GM21390 (cell line): Measurements from ENCODE around the gene B3GALT2.
A peak's percentile ranks its signal among the peaks of the same experiment; 100 is the strongest.
"Not testable (repeated sequence)": the region's sequence is repeated elsewhere in the genome, so short reads cannot be mapped to it uniquely, and the experiment has no call there.

ENCODE experiments used
- ATAC-seq: cut with Tn5 transposase; IDR thresholded peaks from one replicate; pipeline ENCODE4 v1.9.1; 2021; ENCODE audit not compliant: unreplicated experiment

Gene B3GALT2, protein sequence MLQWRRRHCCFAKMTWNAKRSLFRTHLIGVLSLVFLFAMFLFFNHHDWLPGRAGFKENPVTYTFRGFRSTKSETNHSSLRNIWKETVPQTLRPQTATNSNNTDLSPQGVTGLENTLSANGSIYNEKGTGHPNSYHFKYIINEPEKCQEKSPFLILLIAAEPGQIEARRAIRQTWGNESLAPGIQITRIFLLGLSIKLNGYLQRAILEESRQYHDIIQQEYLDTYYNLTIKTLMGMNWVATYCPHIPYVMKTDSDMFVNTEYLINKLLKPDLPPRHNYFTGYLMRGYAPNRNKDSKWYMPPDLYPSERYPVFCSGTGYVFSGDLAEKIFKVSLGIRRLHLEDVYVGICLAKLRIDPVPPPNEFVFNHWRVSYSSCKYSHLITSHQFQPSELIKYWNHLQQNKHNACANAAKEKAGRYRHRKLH

DNA sequence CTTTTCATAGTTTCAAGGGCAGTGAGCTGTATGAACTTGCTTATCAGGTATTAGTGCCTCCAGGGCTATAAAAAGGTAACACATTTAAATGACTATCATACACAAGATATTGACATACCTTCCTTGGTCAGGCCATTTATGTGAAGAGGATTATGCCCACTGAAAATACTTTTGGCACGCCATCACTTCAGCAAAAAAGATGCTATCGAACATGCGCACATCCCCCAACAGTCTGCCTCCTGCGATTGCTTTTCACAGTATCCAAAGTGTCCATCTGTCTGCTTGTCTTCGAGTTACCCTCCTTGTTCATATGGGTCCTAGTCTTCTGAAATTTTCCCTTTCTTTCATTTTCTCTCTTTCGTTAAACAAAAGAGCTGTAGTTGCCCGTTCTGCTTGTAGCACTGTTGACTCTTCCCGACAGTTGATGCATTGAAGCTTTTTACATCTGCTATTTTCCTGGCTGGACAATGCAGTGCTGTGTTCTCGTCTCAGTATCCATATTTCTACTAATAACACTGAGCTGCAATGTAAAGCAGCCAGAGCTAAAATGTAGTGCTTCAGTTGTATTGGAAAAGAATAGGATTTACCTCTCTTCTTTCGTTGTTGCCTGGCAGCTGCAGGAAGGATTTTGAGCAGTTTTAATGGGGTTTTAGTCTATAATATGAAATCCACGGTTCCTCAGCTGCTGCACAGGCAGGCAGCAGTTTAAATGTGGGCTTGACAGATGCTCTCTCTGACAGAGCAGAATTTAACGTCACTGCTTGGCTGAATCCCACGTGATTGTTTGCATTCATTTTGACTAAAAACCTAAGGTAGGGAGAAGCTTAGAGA, at the start of gene B3GALT2:
Gene B3GALT2, minus strand, starts transcription at position 713 of the 831 bp plus-strand sequence. CDS start 5,051 bp downstream, outside the sequence.
- no peak for ATAC-seq

DNA sequence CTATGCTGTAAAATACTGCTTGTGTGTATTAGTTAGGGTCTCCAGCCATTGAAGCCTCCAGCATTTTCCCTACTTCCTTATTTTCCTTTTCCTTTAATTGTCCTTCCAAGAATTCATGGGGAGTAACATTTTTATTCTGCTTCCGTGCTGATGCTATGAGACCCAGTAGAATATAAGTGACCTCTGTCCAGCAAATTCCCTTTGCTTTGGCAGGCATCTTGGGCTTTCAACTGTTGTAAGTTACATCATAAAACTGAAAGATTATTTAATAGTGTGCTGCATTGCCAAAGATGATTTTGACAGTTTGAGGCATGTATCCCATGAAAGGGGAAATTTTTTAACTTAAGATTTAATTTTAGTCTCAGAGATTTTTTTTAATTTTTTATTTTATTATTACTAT, 48.1 kb upstream of the B3GALT2 start:
- ATAC-seq, result no peak

DNA sequence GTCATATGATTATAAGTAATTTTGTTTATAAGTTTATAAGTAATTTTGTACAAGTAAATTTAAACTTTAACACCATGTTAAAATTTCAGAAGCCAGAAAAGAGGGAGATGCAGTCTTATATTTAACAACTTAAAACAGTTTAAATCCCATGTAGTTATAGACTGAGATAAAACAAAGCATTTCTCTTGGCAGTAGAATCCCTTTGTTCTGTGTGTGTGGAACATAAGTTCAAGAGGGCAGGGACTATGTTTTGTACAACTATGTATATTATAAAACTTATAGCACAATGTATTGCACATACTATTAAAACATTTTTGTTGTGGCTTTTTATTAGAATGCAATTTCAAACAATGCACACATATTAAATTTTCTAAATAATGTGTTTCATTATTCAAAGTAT, 44.7 kb upstream of the B3GALT2 start:
- ATAC-seq, result not testable (repeated sequence)

DNA sequence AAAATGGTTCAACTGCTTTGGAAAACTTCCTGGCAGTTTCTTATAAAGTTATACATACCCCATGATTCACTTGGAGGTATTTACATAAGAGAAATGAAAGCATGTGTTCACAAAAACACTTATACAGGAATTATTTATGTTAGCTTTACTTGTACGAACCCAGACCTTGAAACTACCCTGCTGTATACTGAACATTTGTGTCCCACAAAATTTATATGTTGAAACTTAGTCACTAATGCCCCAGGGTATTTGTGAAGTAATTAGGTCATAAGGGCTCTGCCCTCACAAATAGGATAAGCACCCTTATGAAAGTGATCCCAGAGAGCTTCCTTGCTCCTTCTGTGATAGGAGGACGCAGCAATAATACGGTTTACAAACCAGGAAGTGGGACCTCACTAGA, 42.7 kb upstream of the B3GALT2 start:
- ATAC-seq, result no peak

DNA sequence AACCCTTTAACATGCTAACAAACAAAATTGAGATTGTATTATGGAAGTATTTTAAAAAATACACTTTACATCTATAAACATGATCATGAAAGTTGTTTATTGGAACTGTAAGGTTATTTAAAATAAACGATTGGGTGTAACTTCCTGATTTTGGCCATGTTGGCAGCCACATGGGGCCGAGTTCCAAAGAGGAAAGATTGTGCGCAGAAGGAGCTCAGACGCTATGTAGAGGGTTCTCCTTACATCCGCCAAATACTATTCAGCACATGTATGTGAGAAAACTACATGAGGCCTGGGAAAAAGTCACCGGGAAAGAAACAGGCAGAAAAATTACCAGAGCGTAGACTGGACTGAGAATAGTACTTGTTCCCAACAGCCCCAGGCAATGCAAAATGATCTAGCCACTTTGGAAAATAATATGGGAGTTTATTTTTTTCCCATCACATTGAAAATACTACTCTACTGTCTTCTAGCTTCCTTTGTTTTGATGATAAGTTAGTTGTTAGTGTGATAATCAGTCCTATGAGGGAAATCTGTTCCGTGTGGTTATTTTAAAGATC, 35.7 kb upstream of the B3GALT2 start:
- no peak for ATAC-seq

DNA sequence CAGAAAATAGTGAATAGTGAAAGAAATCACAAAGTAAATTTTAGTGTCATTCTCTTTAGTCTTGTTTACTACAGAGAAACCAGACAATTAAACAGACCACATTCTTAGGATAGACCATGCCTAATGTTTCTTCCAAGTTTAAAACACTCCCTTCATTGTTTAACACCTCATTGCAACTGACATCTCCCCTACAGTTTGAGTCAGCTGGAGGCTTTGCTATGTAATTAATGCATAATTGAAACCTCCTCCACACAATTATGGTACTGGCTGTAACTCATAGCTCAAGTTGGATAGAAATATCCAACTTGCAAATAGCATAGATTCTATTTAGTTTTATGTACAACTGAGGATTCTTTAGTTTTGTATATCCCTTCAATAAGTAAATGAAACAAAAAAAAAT, 35.2 kb upstream of the B3GALT2 start:
- no peak for ATAC-seq

DNA sequence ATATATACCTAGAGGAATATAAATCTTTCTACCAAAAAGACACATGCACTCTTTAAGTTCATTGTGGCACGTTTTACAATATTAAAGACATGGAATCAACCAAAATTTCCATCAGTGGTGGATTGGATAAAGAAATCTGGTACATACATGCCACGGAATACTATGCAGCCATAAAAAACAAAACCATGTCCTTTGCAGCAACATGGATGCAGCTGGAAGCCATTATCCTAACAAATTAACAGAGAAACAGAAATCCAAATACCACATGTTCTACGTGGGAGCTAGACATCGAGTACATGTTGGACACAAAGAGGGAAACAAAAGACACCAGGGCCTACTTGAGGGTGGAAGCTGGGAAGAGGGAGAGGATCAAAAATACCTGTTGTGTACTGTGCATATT, 33.0 kb upstream of the B3GALT2 start:
- no peak for ATAC-seq

DNA sequence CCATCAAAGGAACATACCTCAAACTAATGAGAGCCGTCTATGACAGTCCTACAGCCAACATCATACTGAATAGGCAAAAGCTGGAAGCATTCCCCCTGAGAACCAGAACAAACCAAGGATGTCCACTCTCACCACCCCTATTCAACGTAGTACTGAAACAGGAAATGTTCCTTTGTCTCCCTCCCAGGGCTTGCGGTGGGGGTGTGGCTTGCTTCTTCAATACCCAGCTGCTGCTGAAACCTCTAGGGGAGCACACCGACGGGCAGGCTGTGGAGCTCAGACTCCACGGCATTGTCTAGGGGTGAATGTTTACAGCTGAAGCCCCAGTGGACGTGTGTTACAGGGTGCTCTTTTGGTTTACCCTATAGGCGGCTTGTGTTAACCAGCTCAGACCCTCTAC, 30.5 kb upstream of the B3GALT2 start:
- no peak for ATAC-seq

DNA sequence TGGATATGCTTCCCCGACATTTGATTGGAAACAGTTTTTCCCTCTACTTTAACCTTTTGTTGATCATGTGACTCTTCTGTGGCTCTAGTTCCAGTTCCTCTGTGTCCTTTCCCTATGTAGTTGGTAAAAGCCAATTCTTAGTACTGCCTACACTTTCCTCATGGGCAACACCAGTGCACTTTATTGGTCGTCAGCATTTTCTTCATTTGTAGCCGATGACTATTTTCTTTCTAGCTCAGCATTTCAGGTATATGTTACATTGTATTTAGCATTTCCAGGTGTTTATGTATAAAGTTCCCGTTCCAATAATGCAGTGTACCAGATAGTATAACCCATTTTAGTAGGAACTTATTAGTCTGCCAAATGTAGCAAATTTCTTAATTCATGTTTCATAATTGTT, 27.6 kb upstream of the B3GALT2 start:
- no peak for ATAC-seq

DNA sequence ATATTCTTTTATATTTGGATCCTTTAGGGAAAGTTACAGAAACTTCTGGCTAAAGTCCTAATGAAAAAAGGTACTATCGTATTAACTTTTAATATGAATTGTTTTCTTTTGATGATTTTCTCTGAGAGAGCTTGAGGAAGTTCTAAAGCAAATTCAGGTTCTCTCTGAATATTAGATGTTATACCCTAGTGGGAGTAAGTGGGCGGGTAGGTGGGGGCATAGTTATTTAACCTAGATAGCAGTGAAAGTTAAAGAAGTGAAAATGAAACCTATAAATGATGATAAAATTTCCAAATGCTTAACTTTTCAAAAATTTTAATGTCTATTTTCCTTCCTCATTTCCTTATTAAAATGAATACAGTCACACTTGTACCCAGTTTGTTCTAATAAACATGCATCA, 26.2 kb upstream of the B3GALT2 start:
- ATAC-seq, result no peak

DNA sequence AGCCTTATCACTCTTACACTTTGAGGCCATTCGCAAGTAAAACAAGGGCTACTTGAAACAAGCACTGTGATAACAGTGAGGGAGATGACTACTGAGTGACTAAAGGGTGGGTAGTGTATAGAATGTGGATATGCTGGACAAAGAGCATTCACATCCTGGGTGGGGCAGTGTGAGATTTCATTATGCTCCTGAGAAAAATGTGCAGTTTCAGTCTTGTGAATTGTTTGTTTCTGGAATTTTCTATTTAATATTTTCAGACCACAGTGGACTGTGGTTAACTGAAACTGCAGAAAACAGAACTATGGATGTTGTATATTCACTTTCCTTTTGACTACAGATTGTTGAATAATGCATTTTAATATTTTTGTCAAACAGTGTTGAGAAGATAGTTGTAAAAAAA, 25.1 kb upstream of the B3GALT2 start:
- ATAC-seq, result peak; percentile 79

DNA sequence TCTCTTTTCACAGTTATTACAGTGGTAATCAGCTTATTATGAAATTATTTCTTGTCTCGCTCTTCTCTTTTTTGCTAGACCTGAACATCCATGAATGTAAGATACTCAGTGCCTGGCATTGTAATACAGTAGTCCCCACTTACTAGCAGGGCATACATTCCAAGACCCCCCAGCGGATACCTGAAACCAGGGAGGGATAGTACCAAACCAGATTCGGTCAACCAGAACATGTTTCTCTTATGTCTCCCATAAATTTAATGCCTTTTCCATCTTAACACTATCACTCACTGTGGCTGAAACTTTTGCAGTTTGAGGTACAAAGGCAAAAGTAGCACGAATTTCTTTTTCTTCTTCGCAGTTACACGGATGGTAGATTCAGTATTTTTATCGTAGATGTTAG, 24.6 kb upstream of the B3GALT2 start:
- ATAC-seq, result no peak

DNA sequence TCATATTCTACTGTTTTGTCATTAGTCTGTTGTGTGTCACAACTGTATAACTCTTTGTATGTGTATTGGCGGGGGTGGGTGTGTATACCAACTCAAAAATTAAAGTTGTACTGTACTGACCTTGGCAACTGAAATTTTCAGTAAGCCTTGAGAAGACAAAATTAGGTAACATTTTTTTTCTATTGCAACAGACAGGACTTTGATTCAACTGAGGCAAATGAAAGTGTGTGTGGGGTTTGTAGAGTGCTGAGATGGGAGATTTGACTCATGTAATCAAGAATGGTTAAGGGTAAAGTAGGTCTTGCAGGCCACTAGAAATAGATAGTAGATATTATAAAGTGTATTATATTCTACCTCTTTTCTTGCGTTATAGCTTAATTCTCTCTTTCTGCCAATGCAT, 14.6 kb upstream of the B3GALT2 start:
- no peak for ATAC-seq

DNA sequence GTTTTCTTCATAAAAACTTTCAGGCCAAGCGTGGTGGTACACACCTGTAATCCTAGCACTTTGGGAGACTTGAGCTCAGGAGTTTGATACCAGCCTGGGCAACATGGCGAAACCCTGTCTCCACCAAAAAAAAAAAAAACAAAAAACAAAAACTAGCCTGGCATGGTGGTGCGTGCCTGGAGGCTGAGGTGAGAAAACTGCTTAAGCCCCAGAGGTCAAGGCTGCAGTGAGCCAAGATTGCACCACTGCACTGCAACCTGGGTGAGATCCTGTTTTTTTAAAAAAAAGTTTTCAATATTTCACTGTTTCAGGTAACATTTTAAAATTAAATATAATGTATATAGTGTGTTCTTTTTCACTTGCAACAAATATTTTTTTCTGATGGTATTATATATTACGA, 13.5 kb upstream of the B3GALT2 start:
- no peak for ATAC-seq

DNA sequence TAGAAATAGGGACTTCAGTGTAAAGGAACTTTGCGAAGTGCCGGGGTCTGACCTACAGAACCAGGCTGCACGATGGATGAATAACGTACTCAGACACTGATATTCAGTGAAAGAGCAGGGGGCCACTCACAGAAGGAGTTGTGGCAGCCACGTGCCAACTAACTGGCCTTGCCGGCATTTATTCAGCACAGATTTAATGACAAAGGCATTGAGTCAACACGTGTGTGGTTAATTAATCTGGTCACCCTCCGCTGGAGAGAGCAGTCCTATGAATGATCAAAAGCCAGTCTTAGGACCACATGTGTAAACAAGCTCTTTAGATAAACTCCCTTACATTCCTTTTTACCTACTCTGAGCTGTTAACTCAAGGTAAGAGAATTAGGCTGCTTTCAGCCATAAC, 6.2 kb upstream of the B3GALT2 start:
- no peak for ATAC-seq

DNA sequence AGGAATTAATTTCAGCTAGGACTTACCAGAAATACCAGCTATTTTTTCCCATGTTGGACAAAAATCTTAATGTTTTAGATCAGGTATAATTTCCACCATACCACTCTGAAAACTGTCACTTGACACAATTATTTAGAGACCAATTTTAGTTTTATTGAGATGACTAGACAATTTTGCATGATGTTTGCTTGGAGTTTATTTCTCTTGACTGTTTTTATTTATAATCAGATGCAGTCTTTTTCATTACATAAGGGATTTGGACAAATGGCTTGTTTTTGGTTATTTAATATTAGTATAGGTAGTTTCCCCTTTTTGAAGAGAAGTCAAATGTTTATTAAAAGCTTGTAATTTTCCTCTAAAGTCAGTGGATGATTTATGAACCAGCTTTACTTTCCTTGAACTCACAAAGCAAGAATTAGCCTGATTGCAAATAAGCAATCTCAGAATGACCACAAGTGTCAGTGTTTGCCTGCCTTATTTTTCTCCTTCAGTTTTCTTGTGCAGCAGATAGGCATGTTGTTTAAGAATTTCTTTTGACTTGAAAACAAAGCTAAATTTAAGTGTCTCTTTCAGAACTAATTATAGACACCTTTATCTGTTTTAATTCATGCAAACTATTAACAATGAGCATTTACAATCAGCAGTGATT, 3.8 kb upstream of the B3GALT2 start:
- ATAC-seq, result no peak

DNA sequence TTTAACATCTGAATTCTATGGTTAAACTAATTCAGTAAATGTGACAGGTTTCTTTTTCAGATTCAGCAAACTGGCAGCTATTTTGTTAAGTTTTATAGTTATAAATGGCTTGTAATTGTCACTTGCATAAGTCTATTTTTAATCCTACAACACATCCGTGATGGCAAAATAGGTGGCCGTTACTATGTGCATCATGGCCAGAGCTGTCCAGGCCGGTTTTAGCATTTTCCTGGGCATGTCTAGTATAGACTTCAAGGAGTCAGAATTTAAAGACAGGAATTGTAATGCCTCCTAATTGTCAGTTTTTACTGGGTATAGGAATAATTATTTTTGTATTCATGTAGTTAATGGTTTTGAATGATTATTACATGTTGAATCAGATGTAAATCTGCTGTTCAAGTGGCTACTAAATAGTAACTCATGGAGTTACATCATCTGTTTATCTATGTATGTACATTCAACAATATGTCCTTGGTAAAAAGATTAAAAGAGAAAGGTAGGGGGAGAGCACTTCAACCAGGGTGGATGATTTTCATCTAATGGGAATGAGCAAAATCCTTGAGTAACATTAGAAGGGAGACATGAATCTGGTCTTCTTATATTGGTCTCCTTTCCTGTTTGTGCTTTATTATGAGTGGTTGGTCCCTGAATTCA, 3.2 kb upstream of the B3GALT2 start:
- no peak for ATAC-seq

DNA sequence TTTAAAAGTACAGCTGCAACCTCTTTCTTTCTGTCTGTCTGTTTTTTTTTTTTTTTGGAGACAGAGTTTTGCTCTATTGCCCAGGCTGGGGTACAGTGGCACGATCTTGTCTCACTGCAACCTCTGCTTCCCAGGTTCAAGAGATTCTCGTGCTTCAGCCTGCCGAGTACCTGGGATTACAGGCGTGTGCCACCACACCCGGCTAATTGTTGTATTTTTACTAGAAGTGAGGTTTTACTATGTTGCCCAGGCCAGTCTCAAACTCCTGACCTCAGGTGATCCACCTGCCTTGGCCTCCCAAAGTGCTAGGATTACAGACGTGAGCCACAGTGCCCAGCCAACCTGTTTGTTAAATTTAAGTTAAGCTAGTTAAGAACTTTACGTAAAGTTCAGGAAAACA, 2.5 kb upstream of the B3GALT2 start:
- not testable (repeated sequence) for ATAC-seq

DNA sequence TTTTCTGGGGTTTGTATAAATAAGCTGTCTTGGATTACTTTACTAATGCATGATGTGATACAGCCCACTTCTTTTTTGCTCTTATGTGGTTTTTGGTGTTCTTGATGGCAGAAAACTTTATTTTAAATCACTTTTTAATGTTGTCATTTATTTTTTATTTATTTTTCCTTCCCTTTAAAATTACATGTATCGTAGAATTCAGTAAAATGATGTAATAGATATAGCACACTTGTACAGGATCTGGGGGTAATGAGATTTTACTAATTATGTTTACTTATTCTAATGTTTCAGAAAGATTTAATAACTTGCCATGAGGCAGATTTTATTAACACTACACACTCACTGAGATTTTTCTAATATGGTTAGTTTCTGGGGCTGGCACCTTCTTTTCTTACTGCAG, 701 bp upstream of the B3GALT2 start:
- ATAC-seq, result no peak

DNA sequence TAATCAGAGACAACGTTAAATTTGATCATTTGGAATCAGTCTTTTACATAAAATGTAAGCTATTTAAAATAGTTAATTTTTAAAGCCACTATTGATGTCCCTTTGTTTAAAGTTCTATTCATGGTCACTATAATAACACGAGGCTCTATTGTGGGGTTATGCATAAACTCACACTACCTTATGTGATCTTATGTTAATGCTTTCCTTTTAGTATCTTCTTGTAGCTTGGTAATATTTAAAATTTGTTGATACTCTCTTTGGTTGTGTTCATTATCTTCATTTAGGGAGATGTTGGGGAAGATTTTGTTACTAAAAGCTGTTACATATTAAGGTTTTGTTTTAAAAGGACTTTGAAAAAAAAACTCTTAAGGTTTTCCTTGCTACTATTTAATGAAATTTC, 1.2 kb downstream of the B3GALT2 start:
- ATAC-seq, result no peak

DNA sequence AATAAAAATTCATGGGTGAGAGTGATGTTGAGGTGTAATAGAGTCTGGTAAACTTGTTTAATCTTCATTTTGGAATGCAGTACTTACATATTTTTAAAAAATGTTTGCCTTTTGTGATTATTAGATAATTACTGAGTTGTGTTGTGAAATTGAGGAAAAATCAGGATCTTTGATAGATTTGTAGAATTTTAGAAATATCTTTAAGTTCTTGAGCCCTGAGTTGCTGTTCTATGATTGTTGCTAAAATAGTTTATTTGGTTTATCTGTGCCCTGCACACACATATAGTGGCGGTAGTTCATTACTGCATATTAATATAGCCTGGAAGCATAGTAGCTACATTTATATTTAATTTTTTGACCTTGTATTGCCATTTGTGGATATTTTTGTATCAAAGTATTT, 1.6 kb downstream of the B3GALT2 start:
- ATAC-seq, result no peak
